ENCODE data around the gene WDR45B. TPM values are rescaled to one million over a fixed set of nuclear protein-coding genes. Genes with fewer than 3 reads are reported as not detected.

WDR45B gene
- total RNA-seq, 1 experiment from 2014 or later = 203 TPM

GRCh38 chr17:82644148-82644547 lies 4.1 kb downstream of the WDR45B start:
- DNase-seq (ENCODE audit: low read depth in 1 of 2, low spot score in 2 of 2) = no peak
- no peak overlapping the region for H3K4me3 ChIP-seq
- H3K27me3 ChIP-seq (replicated peaks) = no peaks in the 10 kb centered on the region
- H3K4me1 ChIP-seq (replicated peaks) = peaks cover 9% of the 10 kb centered on the region
- H3K27ac ChIP-seq = no peak overlapping the region
- peaks cover 2% of the 10 kb centered on the region; the same call in 1 of the 2 replicates for H3K9me3 ChIP-seq (replicated peaks)
- H3K36me3 ChIP-seq = peaks cover 83% of the 10 kb centered on the region

- H3K36me3 ChIP-seq = peaks cover 90% of the 10 kb centered on the region
Measured at GRCh38 chr17:82642022-82642421, 6.2 kb downstream of the WDR45B start.

GRCh38 chr17:82640036-82640435 lies 8.2 kb downstream of the WDR45B start:
- Histone ChIP-seq H3K27me3 (replicated peaks) (no peaks in the 10 kb centered on the region), H3K27ac (no peak overlapping the region), H3K4me1 (replicated peaks) (no peaks in the 10 kb centered on the region), H3K9me3 (replicated peaks) (no peaks in the 10 kb centered on the region), H3K36me3 (peaks cover 91% of the 10 kb centered on the region), H3K4me3 (no peak overlapping the region)
- DNase-seq (ENCODE audit: low read depth in 1 of 2, low spot score in 2 of 2) = no peak

More at GRCh38 chr17:82642022-82642421, 6.2 kb downstream of the WDR45B start:
- H3K4me1 ChIP-seq (replicated peaks) = peaks cover 6% of the 10 kb centered on the region
- no peaks in the 10 kb centered on the region for H3K9me3 ChIP-seq (replicated peaks)
- H3K27ac ChIP-seq = no peak overlapping the region
- no peak overlapping the region for H3K4me3 ChIP-seq
- H3K27me3 ChIP-seq (replicated peaks) = no peaks in the 10 kb centered on the region
- DNase-seq (ENCODE audit: low read depth in 1 of 2, low spot score in 2 of 2) = no peak

GRCh38 chr17:82639628-82640027 lies 8.6 kb downstream of the WDR45B start:
- Histone ChIP-seq H3K27ac (no peak overlapping the region), H3K27me3 (replicated peaks) (no peaks in the 10 kb centered on the region), H3K9me3 (replicated peaks) (no peaks in the 10 kb centered on the region), H3K36me3 (peaks cover 89% of the 10 kb centered on the region), H3K4me3 (no peak overlapping the region), H3K4me1 (replicated peaks) (no peaks in the 10 kb centered on the region)
- no peak for DNase-seq (ENCODE audit: low read depth in 1 of 2, low spot score in 2 of 2)

GRCh38 chr17:82638183-82638773 lies 10.0 kb downstream of the WDR45B start:
- H3K9me3 ChIP-seq (replicated peaks) = no peaks in the 10 kb centered on the region
- no peak overlapping the region for H3K4me3 ChIP-seq
- H3K27me3 ChIP-seq (replicated peaks) = no peaks in the 10 kb centered on the region
- no peak overlapping the region for H3K27ac ChIP-seq
- H3K4me1 ChIP-seq (replicated peaks) = no peaks in the 10 kb centered on the region
- H3K36me3 ChIP-seq = peaks cover 87% of the 10 kb centered on the region
- DNase-seq (ENCODE audit: low read depth in 1 of 2, low spot score in 2 of 2) = no peak

- no peaks in the 10 kb centered on the region for H3K4me1 ChIP-seq (replicated peaks)
- H3K36me3 ChIP-seq = peaks cover 85% of the 10 kb centered on the region
- DNase-seq (ENCODE audit: low read depth in 1 of 2, low spot score in 2 of 2) = no peak
- no peaks in the 10 kb centered on the region for H3K9me3 ChIP-seq (replicated peaks)
- no peak overlapping the region for H3K4me3 ChIP-seq
- no peak overlapping the region for H3K27ac ChIP-seq
- no peaks in the 10 kb centered on the region for H3K27me3 ChIP-seq (replicated peaks)
Measured at GRCh38 chr17:82636626-82637598, 11.3 kb downstream of the WDR45B start.

- Histone ChIP-seq H3K27ac (no peak overlapping the region), H3K4me3 (no peak overlapping the region), H3K9me3 (replicated peaks) (no peaks in the 10 kb centered on the region), H3K36me3 (peaks cover 77% of the 10 kb centered on the region), H3K4me1 (replicated peaks) (no peaks in the 10 kb centered on the region), H3K27me3 (replicated peaks) (no peaks in the 10 kb centered on the region)
- no peak for DNase-seq (ENCODE audit: low read depth in 1 of 2, low spot score in 2 of 2)
Measured at GRCh38 chr17:82633343-82633742, 14.9 kb downstream of the WDR45B start.

- peaks cover 80% of the 10 kb centered on the region for H3K36me3 ChIP-seq
- no peak overlapping the region for H3K27ac ChIP-seq
- H3K4me1 ChIP-seq (replicated peaks) = no peaks in the 10 kb centered on the region
- no peak for DNase-seq (ENCODE audit: low read depth in 1 of 2, low spot score in 2 of 2)
- H3K4me3 ChIP-seq = no peak overlapping the region
- H3K27me3 ChIP-seq (replicated peaks) = no peaks in the 10 kb centered on the region
- H3K9me3 ChIP-seq (replicated peaks) = no peaks in the 10 kb centered on the region
Measured at GRCh38 chr17:82632451-82632850, 15.8 kb downstream of the WDR45B start.

GRCh38 chr17:82631544-82631943 lies 16.7 kb downstream of the WDR45B start:
- peaks cover 80% of the 10 kb centered on the region for H3K36me3 ChIP-seq
- no peak overlapping the region for H3K27ac ChIP-seq
- no peaks in the 10 kb centered on the region for H3K9me3 ChIP-seq (replicated peaks)
- no peak overlapping the region for H3K4me3 ChIP-seq
- H3K4me1 ChIP-seq (replicated peaks) = no peaks in the 10 kb centered on the region
- no peaks in the 10 kb centered on the region for H3K27me3 ChIP-seq (replicated peaks)
- no peak for DNase-seq (ENCODE audit: low read depth in 1 of 2, low spot score in 2 of 2)

- Histone ChIP-seq H3K4me1 (replicated peaks) (no peaks in the 10 kb centered on the region), H3K36me3 (peaks cover 83% of the 10 kb centered on the region), H3K9me3 (replicated peaks) (no peaks in the 10 kb centered on the region), H3K27me3 (replicated peaks) (no peaks in the 10 kb centered on the region), H3K4me3 (no peak overlapping the region), H3K27ac (no peak overlapping the region)
- no peak for DNase-seq (ENCODE audit: low read depth in 1 of 2, low spot score in 2 of 2)
Measured at GRCh38 chr17:82630212-82630611, 18.0 kb downstream of the WDR45B start.

- Histone ChIP-seq H3K4me3 (no peak overlapping the region), H3K36me3 (peaks cover 88% of the 10 kb centered on the region), H3K27ac (no peak overlapping the region), H3K9me3 (replicated peaks) (no peaks in the 10 kb centered on the region), H3K27me3 (replicated peaks) (no peaks in the 10 kb centered on the region), H3K4me1 (replicated peaks) (no peaks in the 10 kb centered on the region)
- no peak for DNase-seq (ENCODE audit: low read depth in 1 of 2, low spot score in 2 of 2)
Measured at GRCh38 chr17:82629748-82630147, 18.5 kb downstream of the WDR45B start.

GRCh38 chr17:82627405-82627804 lies 20.8 kb downstream of the WDR45B start:
- Histone ChIP-seq H3K27me3 (replicated peaks) (no peaks in the 10 kb centered on the region), H3K36me3 (peaks cover 90% of the 10 kb centered on the region)

GRCh38 chr17:82623707-82624106 lies 24.5 kb downstream of the WDR45B start:
- peaks cover 100% of the 10 kb centered on the region for H3K36me3 ChIP-seq
- DNase-seq (ENCODE audit: low read depth in 1 of 2, low spot score in 2 of 2) = no peak
- H3K27ac ChIP-seq = no peak overlapping the region
- no peaks in the 10 kb centered on the region for H3K27me3 ChIP-seq (replicated peaks)
- H3K9me3 ChIP-seq (replicated peaks) = no peaks in the 10 kb centered on the region
- H3K4me3 ChIP-seq = no peak overlapping the region
- no peaks in the 10 kb centered on the region for H3K4me1 ChIP-seq (replicated peaks)

More at GRCh38 chr17:82627405-82627804, 20.8 kb downstream of the WDR45B start:
- Histone ChIP-seq H3K9me3 (replicated peaks) (no peaks in the 10 kb centered on the region), H3K4me3 (no peak overlapping the region), H3K4me1 (replicated peaks) (no peaks in the 10 kb centered on the region), H3K27ac (no peak overlapping the region)
- no peak for DNase-seq (ENCODE audit: low read depth in 1 of 2, low spot score in 2 of 2)

GRCh38 chr17:82619641-82620040 lies 28.6 kb downstream of the WDR45B start:
- Histone ChIP-seq H3K27me3 (replicated peaks) (no peaks in the 10 kb centered on the region), H3K4me3 (no peak overlapping the region), H3K9me3 (replicated peaks) (no peaks in the 10 kb centered on the region), H3K27ac (no peak overlapping the region), H3K4me1 (replicated peaks) (no peaks in the 10 kb centered on the region), H3K36me3 (peaks cover 100% of the 10 kb centered on the region)
- DNase-seq (ENCODE audit: low read depth in 1 of 2, low spot score in 2 of 2) = no peak

Measured in SJSA1 (cell line).